Suppressor macrophage treated with lipopolysaccharide for 4 hours (primary cell): ENCODE results near the gene TAAR1.
"Not testable (repeated sequence)": the region's sequence is repeated elsewhere in the genome, so short reads cannot be mapped to it uniquely, and the experiment has no call there.

Source experiments
- DNase-seq: peaks from one replicate; pipeline ENCODE4 v3.0.0-alpha.2; 2020

The TAAR1 gene

GRCh38 chr6:132659082-132659481, at the start of gene TAAR1:
TSS of gene TAAR1 (minus strand) at chr6:132659182. CDS start at chr6:132646003, 13,179 bp downstream.
- DNase-seq = no peak

- no peak for DNase-seq
Measured at GRCh38 chr6:132708771-132709170, 49.8 kb upstream of the TAAR1 start.

- no peak for DNase-seq
Measured at GRCh38 chr6:132708002-132708401, 49.0 kb upstream of the TAAR1 start.

DNA sequence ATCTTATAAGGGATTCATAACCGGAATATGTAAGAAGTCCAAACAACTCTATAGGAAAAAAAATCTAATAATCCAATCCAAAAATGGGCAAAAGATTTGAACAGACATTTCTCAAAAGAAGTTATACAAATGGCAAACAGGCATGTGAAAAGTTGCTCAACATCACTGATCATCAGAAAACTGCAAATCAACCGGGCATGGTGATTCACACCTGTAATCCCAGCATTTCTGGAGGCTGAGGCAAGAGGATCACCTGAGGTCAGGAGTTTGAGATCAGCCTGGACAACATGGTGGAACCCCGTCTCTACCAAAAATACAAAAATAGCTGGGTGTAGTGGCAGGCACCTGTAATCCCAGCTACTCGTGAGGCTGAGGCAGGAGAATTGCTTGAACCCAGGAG, 47.8 kb upstream of the TAAR1 start:
- DNase-seq = not testable (repeated sequence)

GRCh38 chr6:132703936-132704335, 45.0 kb upstream of the TAAR1 start:
- DNase-seq = no peak

DNA sequence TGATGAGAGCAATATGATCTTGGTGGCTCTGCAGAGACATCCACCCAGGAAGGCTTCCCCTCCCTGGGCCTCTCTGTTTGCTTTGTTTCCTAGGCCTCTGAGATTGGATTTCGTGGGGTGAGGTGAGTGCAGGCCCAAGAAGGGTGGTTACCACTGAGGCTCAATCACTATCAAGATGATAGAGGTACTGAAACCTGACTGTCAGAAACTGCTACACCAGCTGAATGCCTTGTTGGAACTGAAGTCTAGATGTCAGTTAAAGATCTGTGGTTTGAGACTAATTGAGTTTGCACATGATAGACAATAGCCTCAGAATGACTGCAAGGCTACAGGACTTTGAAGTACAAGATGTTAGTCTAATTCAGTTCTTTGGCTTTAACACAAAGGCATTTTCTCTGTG, 39.6 kb upstream of the TAAR1 start:
- no peak for DNase-seq

DNA sequence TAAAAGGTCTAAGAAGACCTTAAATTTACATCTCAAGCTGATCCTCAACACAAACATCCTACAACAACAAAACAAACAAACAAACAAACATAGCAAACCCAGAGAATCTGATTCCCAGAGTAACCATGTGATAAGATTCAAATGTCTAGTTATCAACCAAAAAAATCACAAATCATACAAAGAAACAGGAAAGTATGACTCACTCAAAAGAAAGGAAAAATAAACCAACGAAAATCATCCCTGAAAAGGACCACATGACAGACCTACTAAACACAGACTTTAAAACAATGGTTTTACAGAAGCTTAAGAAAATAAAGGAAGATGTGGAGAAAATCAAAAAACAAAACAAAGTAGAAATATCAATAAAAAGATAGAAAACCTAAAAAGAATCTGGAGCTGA, 36.8 kb upstream of the TAAR1 start:
- DNase-seq = no peak

- no peak for DNase-seq
Measured at GRCh38 chr6:132693478-132693877, 34.5 kb upstream of the TAAR1 start.

GRCh38 chr6:132690678-132691077, 31.7 kb upstream of the TAAR1 start:
- DNase-seq = no peak

GRCh38 chr6:132687306-132687705, 28.3 kb upstream of the TAAR1 start:
- peak; percentile 78 for DNase-seq

GRCh38 chr6:132686531-132686930, 27.5 kb upstream of the TAAR1 start:
- DNase-seq = peak; percentile 33

- DNase-seq = peak; percentile 51
Measured at GRCh38 chr6:132685009-132685408, 26.0 kb upstream of the TAAR1 start.

- DNase-seq = no peak
Measured at GRCh38 chr6:132684272-132684671, 25.3 kb upstream of the TAAR1 start.

GRCh38 chr6:132683543-132683942, 24.6 kb upstream of the TAAR1 start:
- DNase-seq = peak; percentile 53

DNA sequence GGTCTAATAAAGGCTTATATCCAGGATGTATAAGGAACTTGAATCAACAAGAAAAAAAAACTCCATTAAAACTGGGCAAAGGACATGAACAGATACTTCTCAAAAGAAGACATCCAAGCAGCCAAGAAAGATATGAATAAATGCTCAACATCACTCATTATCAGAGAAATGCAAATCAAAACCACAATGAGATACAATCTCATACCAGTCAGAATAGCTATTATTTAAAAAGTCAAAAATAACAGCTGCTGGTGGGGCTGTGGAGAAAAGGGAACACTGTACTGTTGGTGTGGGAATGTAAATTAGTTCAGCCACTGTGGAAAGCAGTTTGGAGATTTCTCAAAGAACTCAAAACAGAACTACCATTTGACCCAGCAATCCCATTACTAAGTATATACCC, 20.1 kb upstream of the TAAR1 start:
- not testable (repeated sequence) for DNase-seq

GRCh38 chr6:132675749-132676148, 16.8 kb upstream of the TAAR1 start:
- DNase-seq = peak; percentile 47

DNA sequence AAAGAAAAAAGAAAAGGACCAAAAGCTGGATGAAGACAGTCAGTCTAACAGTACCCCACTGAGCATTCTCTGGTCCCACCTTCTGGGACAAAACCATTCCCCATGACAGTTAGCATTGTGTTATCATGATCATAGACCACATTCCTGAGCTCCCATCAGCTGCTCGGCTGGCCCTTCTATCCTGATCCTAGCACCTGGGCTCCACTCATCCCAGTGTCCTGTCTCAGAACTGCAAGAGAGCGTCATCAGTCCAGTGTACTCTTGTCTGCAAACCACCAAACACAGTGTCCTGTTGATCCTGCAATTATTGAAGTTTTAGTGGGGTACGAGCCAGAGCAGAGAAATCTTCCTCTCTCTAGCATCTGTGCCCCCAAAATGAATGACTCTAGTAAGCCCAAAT, 16.0 kb upstream of the TAAR1 start:
- DNase-seq = no peak

- DNase-seq = no peak
Measured at GRCh38 chr6:132673376-132674094, 14.6 kb upstream of the TAAR1 start.

DNA sequence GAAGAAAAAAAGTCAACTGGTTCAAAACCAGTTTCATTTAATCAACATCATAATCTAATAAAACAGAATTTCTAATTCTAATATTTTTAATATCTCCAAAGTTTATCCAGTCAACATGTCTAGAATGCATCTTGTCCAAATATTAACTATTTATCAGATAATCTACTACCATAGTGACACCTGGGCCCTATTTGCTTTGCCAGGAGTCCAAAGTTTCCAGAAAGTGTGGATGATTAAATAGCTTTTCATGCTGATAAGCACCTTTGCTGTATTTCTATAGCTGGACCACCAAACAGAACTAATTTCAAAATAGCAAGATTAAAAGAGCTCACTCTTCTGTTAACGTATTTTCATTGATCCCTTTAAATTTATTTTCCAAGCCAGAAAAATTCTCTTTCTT, 12.3 kb upstream of the TAAR1 start:
- DNase-seq = no peak

GRCh38 chr6:132669690-132670291, 10.8 kb upstream of the TAAR1 start:
- DNase-seq = peak; percentile 77

GRCh38 chr6:132666118-132666517, 7.1 kb upstream of the TAAR1 start:
- no peak for DNase-seq

- DNase-seq = no peak
Measured at GRCh38 chr6:132664309-132665034, 5.5 kb upstream of the TAAR1 start.

GRCh38 chr6:132663661-132664060, 4.7 kb upstream of the TAAR1 start:
- no peak for DNase-seq

- no peak for DNase-seq
Measured at GRCh38 chr6:132661906-132662305, 2.9 kb upstream of the TAAR1 start.
